K562 (cell line): ENCODE measurements around the gene EVA1A.

ENCODE experiments used
- JUND ChIP-seq, 2 experiments: IDR thresholded peaks; 2 replicates in 1 of 2; 3 replicates in 1 of 2; pipeline ENCODE4 v1.6.1; 2011; ENCODE audit warnings: borderline replicate concordance in 2 of 2, low read depth in 2 of 2, low read length in 2 of 2, improper control_type of control experiment in 1 of 2, missing biosample characterization in 1 of 2, missing genetic modification characterization in 1 of 2, missing genetic modification reagents in 1 of 2
- KDM5B ChIP-seq: fragments of 200-600 bp; sonication (generic); IDR thresholded peaks from 2 replicates; pipeline ENCODE4 v1.6.1; 2012; ENCODE audit warnings: low read depth, mild to moderate bottlenecking, moderate library complexity, low read length, control low read depth, inconsistent platforms; ENCODE audit not compliant: insufficient replicate concordance
- MTA3 ChIP-seq: fragments of 450-650 bp; formaldehyde crosslinking; IDR thresholded peaks from 2 replicates; pipeline ENCODE4 v1.6.1; 2017; ENCODE audit warnings: mild to moderate bottlenecking, borderline replicate concordance
- PREB ChIP-seq: sonication (generic); formaldehyde crosslinking; IDR thresholded peaks from 2 replicates; pipeline ENCODE4 v1.8.1; 2023; ENCODE audit warnings: mild to moderate bottlenecking, missing genetic modification reagents
- TCF3 ChIP-seq: sonication (generic); formaldehyde crosslinking; IDR thresholded peaks from 2 replicates; pipeline ENCODE4 v1.4.0; 2020; ENCODE audit warnings: mild to moderate bottlenecking, missing genetic modification reagents
- U2AF1 ChIP-seq: fragments of 200-400 bp; formaldehyde crosslinking; optimal IDR thresholded peaks from 2 replicates; pipeline ENCODE3; 2017; ENCODE audit warnings: mild to moderate bottlenecking, low read depth, low read length, moderate library complexity
- YY1 ChIP-seq, 3 experiments: IDR thresholded peaks; 2 replicates each; pipeline ENCODE4 v1.6.1; 2011; ENCODE audit warnings: low read length in 2 of 3, mild to moderate bottlenecking in 2 of 3, moderate library complexity in 2 of 3, borderline replicate concordance in 1 of 3, control low read depth in 1 of 3, low read depth in 1 of 3; ENCODE audit not compliant: insufficient read depth in 3 of 3, insufficient replicate concordance in 2 of 3, control insufficient read depth in 1 of 3, insufficient read length in 1 of 3; ENCODE audit errors: extremely low read depth in 1 of 3
- ZBTB33 ChIP-seq: sonication (generic); formaldehyde crosslinking; IDR thresholded peaks from 2 replicates; pipeline ENCODE4 v1.8.1; 2023; ENCODE audit warnings: mild to moderate bottlenecking, missing genetic modification reagents
- ZNF23 ChIP-seq: fragments of 250-450 bp; sonication (Bioruptor Pico); IDR thresholded peaks from 2 replicates; pipeline ENCODE4 v1.4.0; 2020; ENCODE audit warnings: mild to moderate bottlenecking
- ZNF354B ChIP-seq: fragments of 250-450 bp; sonication (Bioruptor Pico); IDR thresholded peaks from 2 replicates; pipeline ENCODE4 v1.4.0; 2020
- ZNF449 ChIP-seq: fragments of 250-450 bp; sonication (Bioruptor Pico); IDR thresholded peaks from 2 replicates; pipeline ENCODE4 v1.8.0; 2022; ENCODE audit warnings: moderate library complexity, mild to moderate bottlenecking, inconsistent platforms

- no peak for TF ChIP-seq ZNF23 (CRISPR knock-in tag)
- no peak for TF ChIP-seq ZNF449 (CRISPR knock-in tag)
- no peak for TF ChIP-seq KDM5B
- TF ChIP-seq PREB: no peak
- no peak for TF ChIP-seq YY1 (IDR thresholded peaks at IDR 0.05; ENCODE audit: borderline replicate concordance in 1 of 3, control insufficient read depth in 1 of 3, extremely low read depth in 1 of 3, insufficient read depth in 3 of 3, insufficient read length in 1 of 3, insufficient replicate concordance in 2 of 3, low read depth in 1 of 3, low read length in 2 of 3)
- no peak for TF ChIP-seq ZNF354B (CRISPR knock-in tag)
- no peak for TF ChIP-seq ZBTB33 (CRISPR knock-in tag)
- TF ChIP-seq TCF3 (CRISPR knock-in tag): no peak
- TF ChIP-seq MTA3: no peak
- TF ChIP-seq JUND (IDR thresholded peaks at IDR 0.05; ENCODE audit: borderline replicate concordance, low read depth, low read length): no peak
- no peak for TF ChIP-seq JUND (tag; IDR thresholded peaks at IDR 0.05; ENCODE audit: borderline replicate concordance, low read depth, low read length)
- TF ChIP-seq U2AF1: no peak
Measured at GRCh38 chr2:75548036-75548573, 12.6 kb downstream of the EVA1A start.
